PC-3 (cell line): ENCODE data around the gene OSMR.

ENCODE experiments used
- EZH2 ChIP-seq: fragments of 300-600 bp; sonication (generic); IDR thresholded peaks from one replicate; pipeline ENCODE4 v1.6.1; 2017; ENCODE audit warnings: antibody characterized with exemption, mild to moderate bottlenecking, low read length; ENCODE audit not compliant: unreplicated experiment
- EZH2phosphoT487 ChIP-seq: fragments of 300-600 bp; sonication (generic); IDR thresholded peaks from 2 replicates; pipeline ENCODE4 v1.6.1; 2018; ENCODE audit warnings: mild to moderate bottlenecking, antibody characterized with exemption, low read length, borderline replicate concordance

- TF ChIP-seq EZH2phosphoT487 = no peak
- no peak for TF ChIP-seq EZH2
Measured at GRCh38 chr5:38938424-38938823, 92.6 kb downstream of the OSMR start.
